ENCODE data around the gene MYL6. TPM values are rescaled to one million over a fixed set of nuclear protein-coding genes. Genes with fewer than 3 reads are reported as not detected.
A peak's percentile ranks its signal among the peaks of the same experiment; 100 is the strongest.

Gene MYL6
- total and polyA plus RNA-seq, 9 of the 15 experiments (the other 6 are each of a cell fraction or from before 2014, with no cell fraction given) = 557 to 1,664 (median 958) TPM

DNA sequence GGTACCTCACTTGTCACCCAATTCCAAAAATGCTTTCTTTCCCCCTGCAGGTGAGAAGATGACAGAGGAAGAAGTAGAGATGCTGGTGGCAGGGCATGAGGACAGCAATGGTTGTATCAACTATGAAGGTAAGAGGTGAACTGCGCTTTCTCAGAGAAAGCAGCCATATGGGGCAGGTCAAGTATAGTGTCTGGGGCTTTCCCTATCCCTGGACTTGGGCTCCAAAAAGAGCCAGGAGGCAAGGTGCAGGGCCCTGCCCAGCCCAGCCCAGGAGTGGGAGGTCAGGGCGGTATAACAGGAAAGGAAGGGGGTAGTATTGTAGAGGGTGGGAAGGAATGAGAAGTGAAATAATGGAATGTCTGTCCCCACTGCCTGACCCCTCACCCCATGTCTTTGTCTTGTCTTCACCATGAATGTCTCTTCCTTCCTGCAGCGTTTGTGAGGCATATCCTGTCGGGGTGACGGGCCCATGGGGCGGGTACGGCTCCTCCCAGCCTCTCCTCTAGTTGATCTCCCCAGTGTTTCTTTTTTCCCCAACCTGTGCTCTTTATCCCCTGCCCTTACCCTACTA is 2.1 kb downstream of the MYL6 start (continued):
- TF ChIP-seq, protein P1, sequence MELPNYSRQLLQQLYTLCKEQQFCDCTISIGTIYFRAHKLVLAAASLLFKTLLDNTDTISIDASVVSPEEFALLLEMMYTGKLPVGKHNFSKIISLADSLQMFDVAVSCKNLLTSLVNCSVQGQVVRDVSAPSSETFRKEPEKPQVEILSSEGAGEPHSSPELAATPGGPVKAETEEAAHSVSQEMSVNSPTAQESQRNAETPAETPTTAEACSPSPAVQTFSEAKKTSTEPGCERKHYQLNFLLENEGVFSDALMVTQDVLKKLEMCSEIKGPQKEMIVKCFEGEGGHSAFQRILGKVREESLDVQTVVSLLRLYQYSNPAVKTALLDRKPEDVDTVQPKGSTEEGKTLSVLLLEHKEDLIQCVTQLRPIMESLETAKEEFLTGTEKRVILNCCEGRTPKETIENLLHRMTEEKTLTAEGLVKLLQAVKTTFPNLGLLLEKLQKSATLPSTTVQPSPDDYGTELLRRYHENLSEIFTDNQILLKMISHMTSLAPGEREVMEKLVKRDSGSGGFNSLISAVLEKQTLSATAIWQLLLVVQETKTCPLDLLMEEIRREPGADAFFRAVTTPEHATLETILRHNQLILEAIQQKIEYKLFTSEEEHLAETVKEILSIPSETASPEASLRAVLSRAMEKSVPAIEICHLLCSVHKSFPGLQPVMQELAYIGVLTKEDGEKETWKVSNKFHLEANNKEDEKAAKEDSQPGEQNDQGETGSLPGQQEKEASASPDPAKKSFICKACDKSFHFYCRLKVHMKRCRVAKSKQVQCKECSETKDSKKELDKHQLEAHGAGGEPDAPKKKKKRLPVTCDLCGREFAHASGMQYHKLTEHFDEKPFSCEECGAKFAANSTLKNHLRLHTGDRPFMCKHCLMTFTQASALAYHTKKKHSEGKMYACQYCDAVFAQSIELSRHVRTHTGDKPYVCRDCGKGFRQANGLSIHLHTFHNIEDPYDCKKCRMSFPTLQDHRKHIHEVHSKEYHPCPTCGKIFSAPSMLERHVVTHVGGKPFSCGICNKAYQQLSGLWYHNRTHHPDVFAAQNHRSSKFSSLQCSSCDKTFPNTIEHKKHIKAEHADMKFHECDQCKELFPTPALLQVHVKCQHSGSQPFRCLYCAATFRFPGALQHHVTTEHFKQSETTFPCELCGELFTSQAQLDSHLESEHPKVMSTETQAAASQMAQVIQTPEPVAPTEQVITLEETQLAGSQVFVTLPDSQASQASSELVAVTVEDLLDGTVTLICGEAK (IDR thresholded peaks at IDR 0.05) = no peak
- TF ChIP-seq, protein P1 (CRISPR knock-in tag; IDR thresholded peaks at IDR 0.05) = 0 out of 2 replicates have a peak, but pooled peaks have one; percentile 28
- TF ChIP-seq ZC3H4 (CRISPR knock-in tag; IDR thresholded peaks at IDR 0.05; ENCODE audit: borderline replicate concordance) (peak; percentile 9; the same call in 1 of the 2 replicates), POLR2AphosphoS5 (IDR thresholded peaks at IDR 0.05; ENCODE audit: control insufficient read depth, insufficient read depth, low read depth, low read length) (peak; percentile 24; the same call in 1 of the 2 replicates)

All from K562 (cell line).